H1 (cell line): ENCODE results near the gene ST6GALNAC2. TPM values are rescaled to one million over a fixed set of nuclear protein-coding genes. Genes with fewer than 3 reads are reported as not detected.

Experiments used
- KDM1A ChIP-seq: fragments of 200-600, 300-600 bp; sonication (generic); IDR thresholded peaks from 2 replicates; pipeline ENCODE4 v1.7.1; 2016; ENCODE audit warnings: mild to moderate bottlenecking, low read length, borderline replicate concordance
- KDM5A ChIP-seq: fragments of 200-600 bp; IDR thresholded peaks from 2 replicates; pipeline ENCODE4 v1.7.1; 2012; ENCODE audit warnings: mild to moderate bottlenecking, low read length, inconsistent platforms, mixed read lengths
- RAD21 ChIP-seq, 2 experiments: IDR thresholded peaks in 1 of 2; conservative IDR thresholded peaks in 1 of 2; 2 replicates each; pipeline ENCODE4 v1.6.1; 2011; ENCODE audit warnings: low read depth in 2 of 2, low read length in 2 of 2, improper control_type of control experiment in 1 of 2, inconsistent platforms in 1 of 2, mild to moderate bottlenecking in 1 of 2, moderate library complexity in 1 of 2
- TAF1 ChIP-seq: IDR thresholded peaks from 2 replicates; pipeline ENCODE4 v1.6.1; 2011; ENCODE audit warnings: mild to moderate bottlenecking, low read depth, low read length
- polyA plus RNA-seq, 7 experiments: library from polyadenylated mRNA; depleted of rRNA in 3 of 7; stranded (reverse) in 5 of 7; unstranded in 2 of 7; fragments of >200 nt in 5 of 7; fragments of 200-250 nt in 2 of 7; gene quantifications; 1 replicate in 5 of 7; 2 replicates in 1 of 7; 4 replicates in 1 of 7; pipeline versions ENCODE4 v1.2.1 to v1.2.3, GENCODE V29; 2011 to 2013; ENCODE audit warnings: missing spikeins in 2 of 7, mixed read lengths in 2 of 7
- total RNA-seq: library from RNA; stranded (reverse); fragmentation: NEBNext Ultra II Directional; extraction: Animal tissue kit (Norgen Biotek cat#: 25700); gene quantifications from 2 replicates; pipeline ENCODE4 v1.2.1, GENCODE V29; 2021

The ST6GALNAC2 gene
- total and polyA plus RNA-seq, 2 of the 8 experiments (the other 6 are each of a cell fraction or from before 2014, with no cell fraction given), result 0.09 TPM; not detected in 1

- no peak for TF ChIP-seq KDM5A
- no peak for TF ChIP-seq TAF1
- TF ChIP-seq RAD21 (IDR thresholded peaks at IDR 0.05 in 1 of 2, conservative IDR thresholded peaks at IDR 0.05 in 1 of 2; ENCODE audit: low read depth in 2 of 2, low read length in 2 of 2), result no peak
- TF ChIP-seq KDM1A, result no peak
Measured at GRCh38 chr17:76568811-76569221, 16.8 kb downstream of the ST6GALNAC2 start (continued).
